ENCODE results near the gene PDIK1L.

Gene PDIK1L

DNA sequence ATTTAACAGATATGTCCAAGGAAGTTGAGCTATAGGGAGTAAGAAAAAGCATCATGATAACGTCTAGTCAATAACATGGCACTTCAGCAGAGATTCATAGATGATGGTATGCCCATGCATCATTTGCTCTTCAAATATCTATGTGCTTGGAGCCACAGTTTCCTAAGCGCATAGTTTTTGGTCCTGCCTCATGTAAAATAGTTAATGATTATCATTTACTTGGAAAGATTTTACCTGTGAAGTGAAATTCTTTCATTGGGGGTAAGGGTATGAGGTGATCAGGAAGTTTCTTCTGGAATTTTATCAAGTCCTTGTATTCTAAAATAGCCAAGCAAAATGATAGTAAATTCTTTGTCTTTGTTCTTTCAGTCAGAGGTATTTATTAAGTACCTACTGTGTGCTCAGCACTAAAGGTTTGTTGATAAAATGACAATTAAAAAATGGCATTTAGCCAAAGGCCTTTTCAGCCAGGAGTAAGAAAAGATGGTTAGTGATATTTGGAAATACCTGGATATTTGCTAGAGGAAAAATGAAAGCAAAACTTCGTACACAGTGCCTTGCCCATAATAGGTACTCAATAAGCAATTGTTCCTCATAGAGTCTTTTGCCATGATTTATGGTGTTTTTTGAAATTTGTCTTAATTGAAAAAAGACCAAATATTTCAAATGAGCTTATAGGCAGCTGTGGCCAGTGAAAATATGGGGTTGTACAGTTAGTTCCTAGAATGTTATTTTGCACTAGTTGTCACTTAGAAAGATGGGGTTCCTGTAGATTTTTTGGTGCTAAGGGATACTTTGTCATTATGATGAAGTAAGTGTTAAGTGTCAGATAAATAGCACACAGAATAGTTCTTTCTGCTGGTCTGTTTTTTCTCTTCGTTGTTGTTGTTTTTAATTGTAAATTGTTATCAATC lies 13.1 kb downstream of the PDIK1L start:
- Histone ChIP-seq H3K36me3 (ENCODE audit: control insufficient read depth in 2 of 2, insufficient read depth in 1 of 2, low read length in 2 of 2) (peaks cover 0 to 11% of the 10 kb centered on the region in 2 experiments; a peak in 2 of 3 replicates), H3K4me1 (ENCODE audit: control insufficient read depth, insufficient read depth, low read length) (peaks cover 11% of the 10 kb centered on the region; the same call in 1 of the 2 replicates), H3K9me3 (ENCODE audit: control insufficient read depth, insufficient read depth, low read depth, low read length) (no peaks in the 10 kb centered on the region), H3K4me3 (ENCODE audit: low read depth, low read length) (no peak overlapping the region), H3K27ac (ENCODE audit: extremely low read depth, low read depth, low read length) (no peak overlapping the region)
- CTCF ChIA-PET, result interaction anchor here (0.7 to 7.1 kb wide), 5 partner anchors 14 to 734 kb away, joined by 3 to 39 read pairs (median 4); no protein-coding TSS in a partner anchor
- POLR2A ChIA-PET, result interaction anchor here (0.8 to 1.2 kb wide), 2 partner anchors 13 to 89 kb away, joined by 3 read pairs; partner anchors contain the start of gene PDIK1L
- TF ChIP-seq ZNF610 (tag by site-specific recombination; IDR thresholded peaks at IDR 0.05; ENCODE audit: borderline replicate concordance) (no peak), ZNF366 (tag by site-specific recombination; conservative IDR thresholded peaks at IDR 0.05) (no peak), ZXDB (tag by site-specific recombination; IDR thresholded peaks at IDR 0.05) (no peak)
- TF ChIP-seq, protein P1, sequence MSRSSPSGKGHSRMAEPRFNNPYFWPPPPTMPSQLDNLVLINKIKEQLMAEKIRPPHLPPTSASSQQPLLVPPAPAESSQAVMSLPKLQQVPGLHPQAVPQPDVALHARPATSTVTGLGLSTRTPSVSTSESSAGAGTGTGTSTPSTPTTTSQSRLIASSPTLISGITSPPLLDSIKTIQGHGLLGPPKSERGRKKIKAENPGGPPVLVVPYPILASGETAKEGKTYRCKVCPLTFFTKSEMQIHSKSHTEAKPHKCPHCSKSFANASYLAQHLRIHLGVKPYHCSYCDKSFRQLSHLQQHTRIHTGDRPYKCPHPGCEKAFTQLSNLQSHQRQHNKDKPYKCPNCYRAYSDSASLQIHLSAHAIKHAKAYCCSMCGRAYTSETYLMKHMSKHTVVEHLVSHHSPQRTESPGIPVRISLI (tag by site-specific recombination; IDR thresholded peaks at IDR 0.05), result no peak
- TF ChIP-seq, protein P2, sequence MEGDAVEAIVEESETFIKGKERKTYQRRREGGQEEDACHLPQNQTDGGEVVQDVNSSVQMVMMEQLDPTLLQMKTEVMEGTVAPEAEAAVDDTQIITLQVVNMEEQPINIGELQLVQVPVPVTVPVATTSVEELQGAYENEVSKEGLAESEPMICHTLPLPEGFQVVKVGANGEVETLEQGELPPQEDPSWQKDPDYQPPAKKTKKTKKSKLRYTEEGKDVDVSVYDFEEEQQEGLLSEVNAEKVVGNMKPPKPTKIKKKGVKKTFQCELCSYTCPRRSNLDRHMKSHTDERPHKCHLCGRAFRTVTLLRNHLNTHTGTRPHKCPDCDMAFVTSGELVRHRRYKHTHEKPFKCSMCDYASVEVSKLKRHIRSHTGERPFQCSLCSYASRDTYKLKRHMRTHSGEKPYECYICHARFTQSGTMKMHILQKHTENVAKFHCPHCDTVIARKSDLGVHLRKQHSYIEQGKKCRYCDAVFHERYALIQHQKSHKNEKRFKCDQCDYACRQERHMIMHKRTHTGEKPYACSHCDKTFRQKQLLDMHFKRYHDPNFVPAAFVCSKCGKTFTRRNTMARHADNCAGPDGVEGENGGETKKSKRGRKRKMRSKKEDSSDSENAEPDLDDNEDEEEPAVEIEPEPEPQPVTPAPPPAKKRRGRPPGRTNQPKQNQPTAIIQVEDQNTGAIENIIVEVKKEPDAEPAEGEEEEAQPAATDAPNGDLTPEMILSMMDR (tag by site-specific recombination; IDR thresholded peaks at IDR 0.05), result no peak

DNA sequence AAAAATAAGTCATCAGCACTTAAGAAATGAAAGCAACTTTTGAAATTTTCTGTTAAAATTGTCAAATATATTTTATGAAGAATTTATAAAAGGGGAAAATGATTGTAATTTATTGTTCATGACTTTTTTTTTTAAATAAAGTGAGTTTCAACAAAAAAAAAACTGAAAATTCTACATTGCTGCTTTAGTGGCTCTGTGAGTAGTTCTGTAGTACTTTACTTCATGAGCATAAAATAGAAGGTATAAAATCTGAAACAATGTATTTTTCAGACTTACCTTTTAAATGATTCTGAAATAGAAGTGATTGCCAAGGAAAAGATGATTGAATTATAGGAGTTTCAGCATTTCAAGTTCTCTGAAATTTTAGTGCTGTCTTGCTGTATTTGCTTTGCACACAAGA lies 13.8 kb downstream of the PDIK1L start:
- Histone ChIP-seq H3K4me1 (ENCODE audit: control insufficient read depth, insufficient read depth, low read length) (peaks cover 11% of the 10 kb centered on the region; the same call in 1 of the 2 replicates), H3K9me3 (ENCODE audit: control insufficient read depth, insufficient read depth, low read depth, low read length) (no peaks in the 10 kb centered on the region), H3K27ac (ENCODE audit: extremely low read depth, low read depth, low read length) (no peak overlapping the region), H3K36me3 (ENCODE audit: control insufficient read depth in 2 of 2, insufficient read depth in 1 of 2, low read length in 2 of 2) (peaks cover 0 to 7% of the 10 kb centered on the region in 2 experiments; a peak in 1 of 3 replicates), H3K4me3 (ENCODE audit: low read depth, low read length) (no peak overlapping the region)
- ChIA-PET POLR2A (interaction anchor here (0.8 to 1.7 kb wide), 2 partner anchors 14 to 109 kb away, joined by 3 to 4 read pairs; partner anchors contain the start of genes CEP85 and PDIK1L), CTCF (interaction anchor here (0.7 to 7.1 kb wide), 4 partner anchors 20 to 733 kb away, joined by 4 to 39 read pairs (median 5); partner anchors contain the start of gene CEP85)
- TF ChIP-seq ZNF660 (tag by site-specific recombination; IDR thresholded peaks at IDR 0.05), result no peak
- no peak for TF ChIP-seq ZNF561 (tag by site-specific recombination; IDR thresholded peaks at IDR 0.05; ENCODE audit: borderline replicate concordance)
- no peak for TF ChIP-seq ZNF837 (tag by site-specific recombination; IDR thresholded peaks at IDR 0.05)
- no peak for TF ChIP-seq ZNF792 (tag by site-specific recombination; IDR thresholded peaks at IDR 0.05)
- no peak for TF ChIP-seq ZNF548 (tag by site-specific recombination; IDR thresholded peaks at IDR 0.05)
- TF ChIP-seq SETDB1 (IDR thresholded peaks at IDR 0.05; ENCODE audit: insufficient read length, low read length), result no peak
- no peak for TF ChIP-seq ZFP37 (tag by site-specific recombination; IDR thresholded peaks at IDR 0.05)
- no peak for TF ChIP-seq ZNF571 (tag by site-specific recombination; IDR thresholded peaks at IDR 0.05)

DNA sequence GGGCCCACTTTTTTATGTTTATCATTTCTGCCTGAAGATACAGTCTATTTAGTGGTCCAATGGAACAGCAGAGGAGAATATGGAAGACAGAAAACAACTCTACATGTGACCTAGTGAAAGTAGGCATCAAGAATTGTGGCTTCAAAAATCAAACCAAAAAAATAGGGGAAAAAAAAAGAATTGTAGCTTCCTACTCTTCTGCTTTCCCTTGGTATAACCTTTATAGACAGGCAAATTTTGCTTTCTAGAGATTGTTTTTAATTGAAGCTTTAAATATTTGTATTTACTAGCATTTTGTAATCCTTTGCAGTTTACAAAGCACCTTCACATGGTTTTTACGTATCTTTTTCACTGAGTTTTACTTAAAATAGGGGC lies 14.3 kb downstream of the PDIK1L start:
- ChIA-PET CTCF (interaction anchor here (0.8 to 7.1 kb wide), 3 partner anchors 19 to 108 kb away, joined by 4 to 39 read pairs (median 6); partner anchors contain the start of gene CEP85), POLR2A (interaction anchor here (0.8 to 1.7 kb wide), 3 partner anchors 14 to 108 kb away, joined by 3 to 5 read pairs (median 4); partner anchors contain the start of genes CEP85 and PDIK1L)
- H3K27ac ChIP-seq (ENCODE audit: extremely low read depth, low read depth, low read length), result no peak overlapping the region
- H3K36me3 ChIP-seq (ENCODE audit: control insufficient read depth in 2 of 2, insufficient read depth in 1 of 2, low read length in 2 of 2), result peaks cover 0 to 5% of the 10 kb centered on the region in 2 experiments; a peak in 1 of 3 replicates
- no peaks in the 10 kb centered on the region for H3K9me3 ChIP-seq (ENCODE audit: control insufficient read depth, insufficient read depth, low read depth, low read length)
- peaks cover 11% of the 10 kb centered on the region; the same call in 1 of the 2 replicates for H3K4me1 ChIP-seq (ENCODE audit: control insufficient read depth, insufficient read depth, low read length)
- no peak overlapping the region for H3K4me3 ChIP-seq (ENCODE audit: low read depth, low read length)
- TF ChIP-seq, protein P3, sequence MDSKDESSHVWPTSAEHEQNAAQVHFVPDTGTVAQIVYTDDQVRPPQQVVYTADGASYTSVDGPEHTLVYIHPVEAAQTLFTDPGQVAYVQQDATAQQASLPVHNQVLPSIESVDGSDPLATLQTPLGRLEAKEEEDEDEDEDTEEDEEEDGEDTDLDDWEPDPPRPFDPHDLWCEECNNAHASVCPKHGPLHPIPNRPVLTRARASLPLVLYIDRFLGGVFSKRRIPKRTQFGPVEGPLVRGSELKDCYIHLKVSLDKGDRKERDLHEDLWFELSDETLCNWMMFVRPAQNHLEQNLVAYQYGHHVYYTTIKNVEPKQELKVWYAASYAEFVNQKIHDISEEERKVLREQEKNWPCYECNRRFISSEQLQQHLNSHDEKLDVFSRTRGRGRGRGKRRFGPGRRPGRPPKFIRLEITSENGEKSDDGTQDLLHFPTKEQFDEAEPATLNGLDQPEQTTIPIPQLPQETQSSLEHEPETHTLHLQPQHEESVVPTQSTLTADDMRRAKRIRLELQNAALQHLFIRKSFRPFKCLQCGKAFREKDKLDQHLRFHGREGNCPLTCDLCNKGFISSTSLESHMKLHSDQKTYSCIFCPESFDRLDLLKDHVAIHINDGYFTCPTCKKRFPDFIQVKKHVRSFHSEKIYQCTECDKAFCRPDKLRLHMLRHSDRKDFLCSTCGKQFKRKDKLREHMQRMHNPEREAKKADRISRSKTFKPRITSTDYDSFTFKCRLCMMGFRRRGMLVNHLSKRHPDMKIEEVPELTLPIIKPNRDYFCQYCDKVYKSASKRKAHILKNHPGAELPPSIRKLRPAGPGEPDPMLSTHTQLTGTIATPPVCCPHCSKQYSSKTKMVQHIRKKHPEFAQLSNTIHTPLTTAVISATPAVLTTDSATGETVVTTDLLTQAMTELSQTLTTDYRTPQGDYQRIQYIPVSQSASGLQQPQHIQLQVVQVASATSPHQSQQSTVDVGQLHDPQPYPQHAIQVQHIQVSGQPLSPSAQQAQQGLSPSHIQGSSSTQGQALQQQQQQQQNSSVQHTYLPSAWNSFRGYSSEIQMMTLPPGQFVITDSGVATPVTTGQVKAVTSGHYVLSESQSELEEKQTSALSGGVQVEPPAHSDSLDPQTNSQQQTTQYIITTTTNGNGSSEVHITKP (tag by site-specific recombination; IDR thresholded peaks at IDR 0.05), result 0 out of 2 replicates have a peak, but pooled peaks have one; percentile 2
- TF ChIP-seq ZNF335 (tag by site-specific recombination; conservative IDR thresholded peaks at IDR 0.05), result no peak

Measured in HEK293 (cell line).